Stomach (tissue), 4 donors: ENCODE results near the gene GRHL3.

ENCODE experiments used
- CTCF ChIP-seq, 7 experiments: fragments of 450-650 bp in 4 of 7; fragments of 200-600 bp in 3 of 7; sonication (generic) in 3 of 7; IDR thresholded peaks; one replicate each; pipeline ENCODE4 v1.5.1; 2016 to 2019; ENCODE audit warnings: antibody characterized with exemption in 7 of 7, control low read depth in 2 of 7, mild to moderate bottlenecking in 1 of 7
- POLR2A ChIP-seq, 4 donors: fragments of 450-650 bp; IDR thresholded peaks; one replicate each; pipeline ENCODE4 v1.6.1; 2016; ENCODE audit warnings: antibody characterized with exemption in 4 of 4, control low read depth in 2 of 4, mild to moderate bottlenecking in 1 of 4, moderate library complexity in 1 of 4
- POLR2AphosphoS5 ChIP-seq, 3 donors: sonication (generic); formaldehyde crosslinking; IDR thresholded peaks; one replicate each; pipeline ENCODE4 v1.6.1; 2016; ENCODE audit warnings: antibody characterized with exemption in 3 of 3

DNA sequence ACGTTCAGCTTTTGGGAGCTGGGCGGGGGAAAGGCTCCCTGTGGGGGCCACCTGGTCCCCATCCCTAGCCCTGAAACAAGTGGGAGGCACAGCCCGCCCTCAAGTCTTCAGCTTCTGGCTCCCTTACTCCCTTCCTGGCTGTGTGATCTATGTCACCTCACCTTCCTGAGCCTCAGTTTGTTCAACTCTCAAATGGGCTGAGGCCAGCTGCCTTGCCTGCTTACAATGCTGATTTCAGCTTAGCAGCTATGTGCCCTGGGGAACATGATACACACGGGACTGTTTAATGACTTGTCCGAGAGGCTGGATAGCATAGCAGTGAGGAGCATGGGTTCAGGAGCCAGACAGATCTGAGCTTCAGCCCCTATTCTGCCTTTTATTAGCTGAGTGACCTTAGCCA lies 19.3 kb downstream of the GRHL3 start:
- TF ChIP-seq POLR2A (IDR thresholded peaks at IDR 0.05) = no peak
- no peak for TF ChIP-seq CTCF (IDR thresholded peaks at IDR 0.05)
- no peak for TF ChIP-seq POLR2AphosphoS5 (IDR thresholded peaks at IDR 0.05)
